Esophagus muscularis mucosa (tissue), 4 donors: ENCODE data around the gene APEX1. TPM values are rescaled to one million over a fixed set of nuclear protein-coding genes. Genes with fewer than 3 reads are reported as not detected.

Experiments
- DNase-seq: peaks from one replicate; pipeline ENCODE4 v3.0.0-alpha.2; 2017; ENCODE audit errors: extremely low spot score
- H3K27ac ChIP-seq, 4 donors: fragments of 200-600 bp; sonication (generic); replicated peaks in 1 of 4; 1 replicate in 3 of 4; 2 replicates in 1 of 4; pipeline ENCODE4 v1.5.1; 2016 to 2019; ENCODE audit warnings: mild to moderate bottlenecking in 1 of 4
- H3K27me3 ChIP-seq, 4 donors: fragments of 200-600 bp; sonication (generic); one replicate each; pipeline versions ENCODE4 v1.5.1 to v1.6.0; 2016 to 2019
- H3K36me3 ChIP-seq, 4 donors: fragments of 200-600 bp; sonication (generic); one replicate each; pipeline ENCODE4 v1.5.1; 2016 to 2019
- H3K4me1 ChIP-seq, 4 donors: fragments of 200-600 bp; sonication (generic); one replicate each; pipeline ENCODE4 v1.5.1; 2016 to 2019
- H3K4me3 ChIP-seq, 4 donors: fragments of 200-600 bp; sonication (generic); 1 replicate in 2 of 4; 2 replicates in 2 of 4; pipeline ENCODE4 v1.5.1; 2016 to 2019; ENCODE audit warnings: mild to moderate bottlenecking in 4 of 4, moderate library complexity in 1 of 4
- H3K9me3 ChIP-seq, 4 donors: fragments of 200-600 bp; sonication (generic); 1 replicate in 3 of 4; 2 replicates in 1 of 4; pipeline ENCODE4 v1.5.1; 2016 to 2019
- EP300 ChIP-seq: sonication (generic); formaldehyde crosslinking; IDR thresholded peaks from one replicate; pipeline ENCODE4 v1.6.1; 2017; ENCODE audit warnings: antibody characterized with exemption
- POLR2A ChIP-seq: fragments of 450-650 bp; IDR thresholded peaks from one replicate; pipeline ENCODE4 v1.6.1; 2017; ENCODE audit warnings: antibody characterized with exemption, moderate library complexity, mild to moderate bottlenecking, low read depth
- POLR2AphosphoS5 ChIP-seq, 2 donors: sonication (generic); formaldehyde crosslinking; IDR thresholded peaks; one replicate each; pipeline ENCODE4 v1.6.1; 2017; ENCODE audit warnings: antibody characterized with exemption in 2 of 2
- WGBS: methylation state at CpG from one replicate; pipeline ENCODE4 v1.1.5; 2018; 5-methylcytosine and 5-hydroxymethylcytosine counted together
- intact Hi-C: fragments of 100-400 bp; cut with DNase I; formaldehyde crosslinking; loops from one replicate; pipeline ENCODE4 v1.15.1; 2023
- total RNA-seq, 4 donors: library from RNA; depleted of rRNA; stranded (reverse); fragments of >200 nt; gene quantifications; one replicate each; pipeline versions ENCODE4 v1.1.0 to v1.2.1, GENCODE V29; 2016
- TF ChIP-seq, protein P1 (sequence below), 3 experiments: fragments of 200-600 bp in 2 of 3; fragments of 450-650 bp in 1 of 3; sonication (generic) in 2 of 3; IDR thresholded peaks; one replicate each; pipeline ENCODE4 v1.5.1; 2017 to 2019; ENCODE audit warnings: antibody characterized with exemption in 3 of 3, mild to moderate bottlenecking in 2 of 3, moderate library complexity in 1 of 3

Gene APEX1
- total RNA-seq, 4 donors from 2014 or later: 101 to 105 (median 104) TPM

DNA sequence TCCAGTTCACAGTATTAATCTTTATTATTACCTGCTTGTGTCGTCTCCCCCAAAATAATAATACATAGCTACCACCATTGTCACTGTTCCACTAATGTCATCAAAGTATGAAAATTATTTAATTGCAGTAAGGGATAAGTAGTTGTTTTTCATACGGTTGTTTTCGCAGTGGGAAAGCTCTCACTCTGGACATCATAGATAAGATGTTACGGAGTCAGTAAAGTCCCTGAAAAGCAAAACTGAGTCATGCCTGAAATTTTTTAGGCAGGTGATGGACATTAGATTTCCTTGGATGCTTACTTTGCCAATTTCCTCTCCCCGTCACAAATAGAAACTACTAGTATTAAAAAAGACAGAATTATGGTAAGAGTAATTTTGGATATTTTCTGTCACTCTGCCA is 27.4 kb downstream of the APEX1 start:
- peaks cover 3 to 9% (median 5%) of the 10 kb centered on the region in 4 donors for H3K4me1 ChIP-seq
- peaks cover 0 to 9% (median 0%) of the 10 kb centered on the region in 4 donors for H3K36me3 ChIP-seq
- DNase-seq: no peak
- intact Hi-C loops: no loop called here
- H3K4me3 ChIP-seq: no peak overlapping the region
- no peak for TF ChIP-seq POLR2AphosphoS5 (IDR thresholded peaks at IDR 0.05)
- no peak for TF ChIP-seq POLR2A
- TF ChIP-seq, protein P1, sequence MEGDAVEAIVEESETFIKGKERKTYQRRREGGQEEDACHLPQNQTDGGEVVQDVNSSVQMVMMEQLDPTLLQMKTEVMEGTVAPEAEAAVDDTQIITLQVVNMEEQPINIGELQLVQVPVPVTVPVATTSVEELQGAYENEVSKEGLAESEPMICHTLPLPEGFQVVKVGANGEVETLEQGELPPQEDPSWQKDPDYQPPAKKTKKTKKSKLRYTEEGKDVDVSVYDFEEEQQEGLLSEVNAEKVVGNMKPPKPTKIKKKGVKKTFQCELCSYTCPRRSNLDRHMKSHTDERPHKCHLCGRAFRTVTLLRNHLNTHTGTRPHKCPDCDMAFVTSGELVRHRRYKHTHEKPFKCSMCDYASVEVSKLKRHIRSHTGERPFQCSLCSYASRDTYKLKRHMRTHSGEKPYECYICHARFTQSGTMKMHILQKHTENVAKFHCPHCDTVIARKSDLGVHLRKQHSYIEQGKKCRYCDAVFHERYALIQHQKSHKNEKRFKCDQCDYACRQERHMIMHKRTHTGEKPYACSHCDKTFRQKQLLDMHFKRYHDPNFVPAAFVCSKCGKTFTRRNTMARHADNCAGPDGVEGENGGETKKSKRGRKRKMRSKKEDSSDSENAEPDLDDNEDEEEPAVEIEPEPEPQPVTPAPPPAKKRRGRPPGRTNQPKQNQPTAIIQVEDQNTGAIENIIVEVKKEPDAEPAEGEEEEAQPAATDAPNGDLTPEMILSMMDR (IDR thresholded peaks at IDR 0.05): no peak
- TF ChIP-seq EP300: no peak
- H3K9me3 ChIP-seq: no peaks in the 10 kb centered on the region
- peaks cover 0 to 14% (median 0%) of the 10 kb centered on the region in 4 donors for H3K27me3 ChIP-seq
- 84% methylated on average over 5 of the region's 5 CpGs for WGBS
- no peak overlapping the region for H3K27ac ChIP-seq

DNA sequence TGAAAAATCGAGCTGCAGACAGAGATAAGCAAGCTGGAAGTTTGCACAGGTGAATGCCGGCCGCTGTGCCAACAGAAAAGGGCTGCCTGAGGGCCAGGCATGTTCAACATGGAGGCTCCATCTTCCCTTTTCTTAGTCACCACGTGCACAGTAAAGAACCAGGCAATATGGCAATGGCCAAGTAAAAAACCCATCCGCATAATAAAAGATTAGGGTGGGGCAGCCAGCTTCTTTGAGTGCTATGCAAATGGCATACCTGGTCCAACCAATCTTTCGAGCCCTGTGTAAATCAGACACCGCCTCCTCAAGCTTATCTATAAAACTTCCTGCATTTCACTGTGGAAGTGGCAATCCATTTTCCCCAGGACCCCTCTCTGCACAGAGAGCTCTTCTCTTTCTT is 30.9 kb downstream of the APEX1 start:
- intact Hi-C loops: no loop called here
- Histone ChIP-seq H3K4me1 (peaks cover 0 to 10% (median 1%) of the 10 kb centered on the region in 4 donors), H3K9me3 (no peaks in the 10 kb centered on the region), H3K27me3 (peaks cover 0 to 14% (median 0%) of the 10 kb centered on the region in 4 donors), H3K27ac (no peak overlapping the region), H3K4me3 (no peak overlapping the region), H3K36me3 (no peaks in the 10 kb centered on the region)
- 46% methylated on average over 6 of the region's 7 CpGs for WGBS
- DNase-seq: no peak
- TF ChIP-seq, protein P1 (IDR thresholded peaks at IDR 0.05): no peak
- TF ChIP-seq POLR2A (no peak), POLR2AphosphoS5 (IDR thresholded peaks at IDR 0.05) (no peak), EP300 (no peak)

DNA sequence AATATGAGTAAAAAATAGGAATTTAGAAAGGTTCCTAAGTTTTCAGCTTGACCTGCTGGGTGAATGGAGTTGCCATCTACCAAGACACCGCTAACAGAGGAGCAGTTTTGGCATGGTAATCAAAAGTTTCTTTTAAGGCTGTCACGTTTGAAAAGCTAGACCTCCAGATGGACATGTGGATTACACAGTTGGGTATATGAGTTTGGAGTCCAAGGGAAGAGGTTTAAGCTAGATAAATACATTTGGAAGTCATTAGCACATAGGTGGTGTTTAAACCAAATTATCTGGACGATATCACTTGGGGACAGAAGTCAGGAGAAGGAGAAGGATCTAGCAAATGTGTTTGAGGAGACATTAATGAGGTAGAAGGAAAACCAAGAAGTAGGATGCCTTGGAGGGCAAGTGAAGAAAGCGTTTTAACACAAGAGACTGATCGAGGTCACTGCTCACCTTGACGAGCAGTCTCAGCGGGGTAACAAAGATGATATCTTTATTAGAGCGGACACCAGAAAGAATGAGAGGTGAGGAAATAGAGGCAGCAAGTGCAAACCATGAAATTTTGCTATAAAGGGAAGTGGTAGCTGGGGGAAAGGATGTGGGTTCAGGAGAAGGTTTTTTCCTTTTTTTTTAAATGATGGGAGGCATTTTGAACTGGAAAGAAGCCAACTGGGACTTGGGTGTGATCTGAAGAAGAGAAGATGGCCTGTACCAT is 31.8 kb downstream of the APEX1 start:
- Histone ChIP-seq H3K4me1 (peaks cover 0 to 10% (median 1%) of the 10 kb centered on the region in 4 donors), H3K27ac (no peak overlapping the region), H3K4me3 (no peak overlapping the region), H3K27me3 (peaks cover 0 to 14% (median 0%) of the 10 kb centered on the region in 4 donors), H3K9me3 (no peaks in the 10 kb centered on the region), H3K36me3 (no peaks in the 10 kb centered on the region)
- intact Hi-C loops: no loop called here
- TF ChIP-seq POLR2A (no peak), POLR2AphosphoS5 (IDR thresholded peaks at IDR 0.05) (no peak), EP300 (no peak)
- TF ChIP-seq, protein P1 (IDR thresholded peaks at IDR 0.05): no peak
- DNase-seq: no peak
- WGBS: 80% methylated on average over 8 of the region's 8 CpGs

DNA sequence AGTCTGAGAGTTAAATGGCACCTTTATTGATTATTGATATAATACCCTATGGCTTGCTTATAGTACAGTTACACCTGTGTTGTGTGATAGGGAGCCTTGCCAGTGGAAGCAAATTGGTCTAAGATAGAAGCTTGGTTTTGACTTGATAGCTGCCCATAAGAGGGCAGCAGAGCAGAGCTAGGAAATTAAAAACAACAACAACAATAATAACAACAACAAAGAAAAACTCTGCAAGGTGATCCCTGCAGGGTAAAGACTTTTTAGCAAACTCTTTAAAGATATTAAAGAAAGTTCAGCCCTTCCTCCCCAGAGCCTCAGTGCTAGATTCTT is 32.3 kb downstream of the APEX1 start:
- peaks cover 0 to 14% (median 0%) of the 10 kb centered on the region in 4 donors for H3K27me3 ChIP-seq
- no peak for DNase-seq
- no peaks in the 10 kb centered on the region for H3K36me3 ChIP-seq
- no peak overlapping the region for H3K4me3 ChIP-seq
- intact Hi-C loops: no loop called here
- H3K9me3 ChIP-seq: no peaks in the 10 kb centered on the region
- TF ChIP-seq EP300 (no peak), POLR2AphosphoS5 (IDR thresholded peaks at IDR 0.05) (no peak), POLR2A (no peak)
- TF ChIP-seq, protein P1 (IDR thresholded peaks at IDR 0.05): no peak
- no peak overlapping the region for H3K27ac ChIP-seq
- peaks cover 0 to 10% (median 1%) of the 10 kb centered on the region in 4 donors for H3K4me1 ChIP-seq
